Measurements from ENCODE around the gene CTRB1.

The CTRB1 gene

GRCh38 chr16:75218256-75219076, at the start of gene CTRB1:
CTRB1 (plus strand) TSS chr16:75218988; CDS start chr16:75219008, 20 bp downstream.
- DNase-seq: peak; percentile 10

DNA sequence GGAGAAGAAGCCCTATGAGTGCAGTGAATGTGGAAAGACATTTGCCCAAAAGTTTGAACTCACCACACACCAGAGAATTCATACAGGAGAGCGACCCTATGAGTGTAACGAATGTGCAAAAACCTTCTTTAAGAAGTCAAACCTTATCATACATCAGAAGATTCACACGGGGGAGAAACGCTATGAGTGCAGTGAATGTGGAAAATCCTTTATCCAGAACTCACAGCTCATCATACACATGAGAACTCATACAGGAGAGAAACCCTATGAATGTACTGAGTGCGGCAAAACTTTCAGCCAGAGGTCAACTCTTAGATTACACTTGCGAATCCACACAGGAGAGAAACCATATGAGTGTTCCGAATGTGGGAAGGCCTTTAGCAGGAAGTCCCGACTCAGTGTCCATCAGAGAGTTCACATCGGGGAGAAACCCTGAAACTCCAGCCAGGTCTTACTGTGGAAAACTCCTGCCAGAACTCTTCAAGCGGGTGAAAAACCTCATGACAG, 48.8 kb upstream of the CTRB1 start:
- DNase-seq: no peak

DNA sequence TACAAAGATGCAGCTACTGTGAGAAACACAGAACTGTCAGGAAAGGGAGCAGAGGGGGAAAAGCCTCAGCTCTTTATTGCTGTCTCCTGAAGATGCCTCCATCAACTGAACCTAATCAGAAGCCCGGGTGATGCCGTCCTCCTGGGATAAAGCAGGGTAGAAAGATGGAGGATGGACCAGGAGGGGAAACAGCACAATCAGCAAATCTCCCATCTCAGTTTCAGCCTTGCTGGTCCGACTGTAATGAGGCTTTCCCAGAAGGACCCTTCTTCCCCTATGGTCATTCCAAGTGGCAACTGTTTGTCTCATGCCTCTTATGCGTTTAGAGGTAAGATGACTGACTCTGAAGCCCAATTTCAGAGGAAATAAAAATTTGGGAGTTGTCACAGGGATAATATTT, 46.2 kb upstream of the CTRB1 start:
- DNase-seq: no peak

- no peak for DNase-seq
Observed at GRCh38 chr16:75175074-75175473, 43.7 kb upstream of the CTRB1 start.

DNA sequence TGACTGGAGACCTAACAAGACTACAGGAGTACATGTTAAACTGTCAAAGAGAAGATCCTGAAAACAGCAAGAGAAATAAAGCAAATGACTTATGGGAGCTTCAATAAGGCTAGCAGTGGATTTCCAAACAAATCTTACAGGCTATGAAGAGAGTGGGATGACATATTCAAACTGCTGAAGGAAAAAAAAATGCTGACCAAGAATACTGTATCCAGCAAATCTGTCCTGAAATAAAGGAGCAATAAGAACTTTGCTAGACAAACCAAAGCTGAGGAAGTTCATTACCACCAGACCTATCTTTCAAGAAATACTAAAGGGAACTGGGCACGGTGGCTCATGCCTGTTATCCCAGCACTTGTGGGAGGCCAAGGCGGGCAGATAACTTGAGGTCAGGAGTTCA, 41.9 kb upstream of the CTRB1 start:
- DNase-seq: no peak

DNA sequence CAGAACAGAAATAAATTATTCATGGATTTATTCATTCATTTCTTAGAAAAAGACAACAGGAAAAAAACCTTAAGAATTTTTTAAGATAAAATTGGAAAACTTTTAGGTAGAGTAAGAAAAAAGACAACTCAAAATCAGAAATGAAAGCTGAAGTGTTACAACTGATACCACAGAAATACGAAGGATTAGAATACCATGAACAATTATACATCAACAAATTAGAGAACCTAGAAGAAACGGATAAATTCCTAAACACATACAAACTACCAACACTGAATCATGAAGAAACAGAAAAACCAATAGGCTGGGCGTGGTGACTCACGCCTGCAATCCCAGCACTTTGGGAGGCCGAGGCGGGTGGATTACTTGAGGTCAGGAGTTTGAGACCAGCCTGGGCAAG, 39.6 kb upstream of the CTRB1 start:
- DNase-seq: no peak

GRCh38 chr16:75181630-75182029, 37.2 kb upstream of the CTRB1 start:
- DNase-seq: no peak

DNA sequence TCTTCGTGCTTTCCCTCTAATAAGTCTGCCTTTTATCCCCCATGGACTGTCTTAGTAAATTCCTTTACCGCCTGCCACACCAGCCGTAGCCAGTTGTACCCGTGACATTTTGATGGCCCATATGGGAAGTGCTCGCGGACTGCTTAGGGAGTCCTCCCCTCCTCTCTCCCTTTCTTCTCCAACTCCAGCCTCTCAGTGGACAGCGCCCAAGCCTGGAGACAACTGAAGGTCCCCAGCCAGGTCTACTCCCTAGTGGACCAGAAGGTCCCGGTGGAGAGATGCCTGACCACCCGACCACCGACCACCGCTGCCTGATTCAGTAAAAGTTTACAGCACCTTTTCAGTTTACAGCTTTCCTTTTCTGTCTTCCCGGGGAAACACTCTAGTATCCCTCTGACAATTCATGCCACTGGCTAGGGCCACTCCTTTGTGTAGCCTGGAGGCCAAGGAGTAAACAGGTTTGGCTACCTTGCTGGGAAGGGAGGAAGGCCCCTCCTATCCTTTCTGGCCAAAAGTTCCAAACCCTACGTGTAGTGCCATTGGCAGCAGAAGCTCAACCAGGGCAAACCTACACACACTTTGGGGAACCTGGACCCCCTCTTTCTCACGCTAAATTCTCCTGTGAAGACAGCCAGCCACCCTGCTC, 29.8 kb upstream of the CTRB1 start:
- no peak for DNase-seq

DNA sequence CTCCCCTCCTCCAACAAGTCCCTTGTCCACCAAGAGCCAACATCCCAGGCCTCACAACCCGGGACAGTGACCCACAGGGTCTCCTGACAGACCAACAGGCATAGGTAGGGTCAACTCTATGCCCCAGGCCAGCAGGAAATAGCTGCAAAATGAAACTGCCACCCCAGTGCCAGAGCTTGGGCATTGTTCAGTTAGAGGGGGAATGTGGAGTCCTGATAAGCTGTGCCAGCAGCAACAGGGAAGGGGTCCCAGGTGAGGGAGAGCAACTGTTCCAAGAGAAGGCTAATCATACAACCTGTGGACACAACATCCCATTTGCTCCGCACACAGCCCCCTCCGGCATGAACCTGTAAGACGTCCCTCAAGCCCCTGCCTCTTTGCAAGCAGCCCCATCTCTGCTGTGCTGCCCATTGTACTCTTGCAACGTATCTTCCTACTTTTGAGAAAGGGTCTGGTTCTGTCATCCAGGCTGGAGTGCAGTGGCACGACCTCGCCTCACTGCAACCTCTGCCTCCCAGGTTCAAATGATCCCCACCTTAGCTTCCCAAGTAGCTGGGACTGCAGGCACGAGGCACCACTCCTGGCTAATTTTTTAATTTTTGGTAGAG, 29.0 kb upstream of the CTRB1 start:
- no peak for DNase-seq

DNA sequence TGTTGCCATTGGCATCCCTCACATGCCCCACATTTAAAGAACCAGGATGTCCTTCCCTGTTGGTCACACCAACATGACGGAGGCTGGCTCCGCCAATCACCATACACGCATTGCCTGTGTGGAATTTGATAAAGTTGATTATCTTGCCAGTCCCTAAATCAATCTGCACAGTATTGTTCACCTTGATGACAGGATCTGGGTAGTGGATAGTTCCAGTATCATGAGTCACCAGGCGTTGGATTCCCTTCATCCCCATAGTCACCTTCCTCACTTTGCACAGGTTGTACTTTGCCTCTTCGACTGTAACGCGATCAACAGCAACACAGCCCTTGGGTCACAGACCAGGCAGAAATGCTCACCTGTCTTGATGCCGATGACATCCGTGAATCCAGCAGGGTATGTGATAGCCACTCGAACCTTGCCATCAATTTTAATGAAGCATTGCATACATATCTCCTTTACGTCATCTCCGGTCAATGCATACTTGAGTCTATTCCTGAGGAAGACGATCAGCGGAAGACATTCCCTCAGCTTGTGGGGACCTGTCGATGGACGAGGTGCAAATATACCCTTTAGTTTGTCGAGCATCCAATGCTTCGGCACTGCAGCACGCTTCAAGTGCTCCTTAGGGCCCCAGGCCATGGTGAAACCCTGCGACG, 26.1 kb upstream of the CTRB1 start:
- no peak for DNase-seq

- DNase-seq: no peak
Observed at GRCh38 chr16:75193265-75193650, 25.5 kb upstream of the CTRB1 start.

DNA sequence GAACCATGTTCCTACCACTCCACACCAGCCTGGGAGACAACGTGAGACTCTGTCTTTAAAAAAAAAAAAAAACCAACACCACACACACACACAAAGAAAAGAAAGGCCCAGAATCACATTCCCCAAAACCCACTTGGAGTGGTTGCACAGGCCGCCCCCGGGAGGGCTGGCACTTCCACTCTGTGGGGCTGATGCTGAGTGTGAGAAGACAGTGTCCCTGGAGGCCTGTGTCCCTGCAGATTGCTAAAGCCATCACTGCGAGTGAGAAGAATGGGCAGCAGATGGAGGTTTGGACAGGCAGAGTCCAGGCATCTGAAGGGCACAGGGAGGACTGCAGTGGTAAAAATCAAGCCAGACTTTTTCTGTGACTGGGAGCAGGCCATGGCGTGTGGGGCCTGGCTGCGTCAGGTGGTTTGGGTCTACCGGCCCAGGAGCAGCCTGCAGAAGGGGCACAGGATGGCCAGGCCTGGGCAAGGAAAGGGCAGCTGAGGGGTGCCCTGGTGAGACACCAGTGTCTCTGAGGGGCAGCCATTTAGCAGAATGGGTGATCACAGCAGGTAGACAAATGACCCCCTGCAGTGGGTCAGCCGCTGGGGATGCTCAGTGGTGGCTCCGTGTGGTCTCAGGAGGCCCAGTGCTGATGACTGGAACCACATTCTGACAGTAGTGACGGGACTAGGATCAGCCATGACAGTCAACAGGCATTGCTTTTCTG, 24.9 kb upstream of the CTRB1 start:
- no peak for DNase-seq

DNA sequence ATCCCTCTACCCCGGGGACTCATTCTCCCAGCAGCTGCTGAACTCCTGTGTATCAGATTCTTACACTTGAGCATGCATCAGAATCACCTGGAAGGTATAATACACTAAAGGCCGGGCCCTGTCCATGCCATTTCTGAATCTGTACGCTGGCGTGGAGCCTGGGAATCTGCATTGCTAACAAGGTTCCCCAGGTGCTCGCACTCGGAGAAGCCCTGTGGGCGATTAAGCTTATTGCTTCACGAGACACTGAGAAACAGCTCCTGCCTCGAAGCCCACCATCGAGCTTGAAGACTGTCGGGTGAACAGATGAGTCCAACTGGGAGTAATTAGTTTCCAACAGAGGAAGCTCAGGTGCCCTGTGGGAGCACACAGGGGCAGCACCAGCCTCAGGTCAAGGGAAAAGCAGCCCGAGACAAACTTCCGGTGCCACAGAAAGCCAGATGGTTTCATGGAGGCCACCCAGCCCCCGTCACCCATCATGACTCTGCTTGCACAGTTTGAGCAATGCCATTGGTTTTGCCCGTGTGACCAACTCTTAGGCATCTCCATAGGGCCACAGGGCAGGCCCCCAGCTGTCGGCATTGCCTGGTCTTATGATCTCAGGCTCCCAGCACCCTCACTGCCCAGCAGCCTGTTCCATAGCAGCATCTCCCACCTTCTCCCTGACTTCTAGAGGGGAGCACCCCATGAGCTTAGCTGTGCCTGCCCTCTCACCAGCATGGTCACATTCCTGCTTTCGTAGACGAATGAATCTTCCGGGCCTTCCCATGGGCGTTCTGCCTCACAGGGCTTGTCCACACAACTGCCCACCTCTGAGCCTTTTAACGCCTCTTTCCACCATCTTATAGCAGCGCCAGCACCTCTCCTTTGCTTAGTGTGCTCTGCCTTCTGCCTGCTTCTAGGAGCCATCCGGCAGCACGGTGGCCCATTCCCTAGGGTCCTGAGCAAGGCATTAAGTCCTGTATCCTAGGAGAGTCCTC, 22.7 kb upstream of the CTRB1 start:
- DNase-seq: no peak

GRCh38 chr16:75196836-75197235, 22.0 kb upstream of the CTRB1 start:
- no peak for DNase-seq

- DNase-seq: no peak
Observed at GRCh38 chr16:75197522-75198134, 21.2 kb upstream of the CTRB1 start.

- no peak for DNase-seq
Observed at GRCh38 chr16:75198135-75198600, 20.6 kb upstream of the CTRB1 start.

- DNase-seq: no peak
Observed at GRCh38 chr16:75202069-75202590, 16.7 kb upstream of the CTRB1 start.

- DNase-seq: no peak
Observed at GRCh38 chr16:75203096-75203495, 15.7 kb upstream of the CTRB1 start.

GRCh38 chr16:75203667-75204409, 14.9 kb upstream of the CTRB1 start:
- no peak for DNase-seq

GRCh38 chr16:75204410-75204758, 14.4 kb upstream of the CTRB1 start:
- no peak for DNase-seq

Measured in DMS53 (cell line).